ENCODE results near the gene RNF145. TPM values are rescaled to one million over a fixed set of nuclear protein-coding genes. Genes with fewer than 3 reads are reported as not detected.

Gene RNF145
- total RNA-seq, 1 donor from 2014 or later, result 93.1 TPM

DNA sequence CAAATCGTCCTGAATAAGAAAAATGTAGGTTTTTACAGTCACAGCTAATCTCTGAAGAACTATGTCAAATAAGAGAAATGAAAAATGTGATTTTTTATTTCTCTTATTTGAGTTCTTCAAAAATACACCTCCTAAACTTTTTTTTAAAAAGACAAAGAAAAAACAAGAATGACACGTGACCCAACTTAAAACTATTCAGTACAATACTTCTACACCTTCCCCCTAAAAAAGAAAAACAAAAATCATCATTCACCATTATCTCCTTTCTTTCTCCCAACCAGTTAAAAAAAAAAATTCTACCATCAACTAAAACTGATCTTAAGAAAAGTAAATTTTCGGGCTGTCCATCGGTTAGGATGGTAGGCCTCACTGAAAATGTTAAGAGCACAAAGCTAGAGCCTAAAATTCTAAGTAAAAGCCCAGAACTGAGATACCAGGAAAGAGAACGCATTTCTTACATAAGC lies 2.1 kb downstream of the RNF145 start:
- Mint-ChIP-seq H3K27ac (peak overlapping the region; percentile 97), H3K4me3 (peak overlapping the region; percentile 89), H3K9me3 (no peaks in the 10 kb centered on the region), H3K36me3 (peaks cover 2% of the 10 kb centered on the region), H3K27me3 (ENCODE audit: low read depth) (no peaks in the 10 kb centered on the region), H3K4me1 (peaks cover 68% of the 10 kb centered on the region)
- DNase-seq (ENCODE audit: low spot score in 2 of 2, unreplicated experiment in 2 of 2), result no peak
- TF ChIP-seq, protein P1, sequence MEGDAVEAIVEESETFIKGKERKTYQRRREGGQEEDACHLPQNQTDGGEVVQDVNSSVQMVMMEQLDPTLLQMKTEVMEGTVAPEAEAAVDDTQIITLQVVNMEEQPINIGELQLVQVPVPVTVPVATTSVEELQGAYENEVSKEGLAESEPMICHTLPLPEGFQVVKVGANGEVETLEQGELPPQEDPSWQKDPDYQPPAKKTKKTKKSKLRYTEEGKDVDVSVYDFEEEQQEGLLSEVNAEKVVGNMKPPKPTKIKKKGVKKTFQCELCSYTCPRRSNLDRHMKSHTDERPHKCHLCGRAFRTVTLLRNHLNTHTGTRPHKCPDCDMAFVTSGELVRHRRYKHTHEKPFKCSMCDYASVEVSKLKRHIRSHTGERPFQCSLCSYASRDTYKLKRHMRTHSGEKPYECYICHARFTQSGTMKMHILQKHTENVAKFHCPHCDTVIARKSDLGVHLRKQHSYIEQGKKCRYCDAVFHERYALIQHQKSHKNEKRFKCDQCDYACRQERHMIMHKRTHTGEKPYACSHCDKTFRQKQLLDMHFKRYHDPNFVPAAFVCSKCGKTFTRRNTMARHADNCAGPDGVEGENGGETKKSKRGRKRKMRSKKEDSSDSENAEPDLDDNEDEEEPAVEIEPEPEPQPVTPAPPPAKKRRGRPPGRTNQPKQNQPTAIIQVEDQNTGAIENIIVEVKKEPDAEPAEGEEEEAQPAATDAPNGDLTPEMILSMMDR (IDR thresholded peaks at IDR 0.05; ENCODE audit: unreplicated experiment), result no peak

DNA sequence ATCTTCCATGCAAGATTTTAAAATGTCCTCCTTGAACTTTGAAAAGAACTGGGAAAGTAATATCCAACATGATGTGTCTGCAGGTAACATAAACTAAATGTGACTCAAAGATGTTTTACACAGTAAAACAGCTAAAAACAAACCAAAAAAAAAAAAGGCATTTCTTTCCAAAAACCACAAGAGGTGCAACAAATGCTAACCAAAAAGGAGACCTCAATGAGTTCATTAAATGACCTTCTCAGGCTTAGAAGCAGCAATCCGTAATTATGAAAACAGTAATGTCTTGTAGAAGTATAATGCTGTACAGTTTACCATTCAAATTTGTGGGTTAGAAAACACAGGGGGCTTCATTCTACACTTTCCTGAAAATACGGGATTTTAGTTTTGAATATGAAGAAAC lies 2.5 kb downstream of the RNF145 start:
- peak overlapping the region; percentile 89 for H3K4me3 Mint-ChIP-seq
- DNase-seq (ENCODE audit: low spot score in 2 of 2, unreplicated experiment in 2 of 2), result no peak
- H3K27ac Mint-ChIP-seq, result peak overlapping the region; percentile 97
- H3K36me3 Mint-ChIP-seq, result peaks cover 2% of the 10 kb centered on the region
- H3K9me3 Mint-ChIP-seq, result no peaks in the 10 kb centered on the region
- no peaks in the 10 kb centered on the region for H3K27me3 Mint-ChIP-seq (ENCODE audit: low read depth)
- H3K4me1 Mint-ChIP-seq, result peaks cover 64% of the 10 kb centered on the region
- TF ChIP-seq, protein P1 (IDR thresholded peaks at IDR 0.05; ENCODE audit: unreplicated experiment), result no peak

GRCh38 chr5:159206368-159206767 lies 3.0 kb downstream of the RNF145 start:
- peak overlapping the region; percentile 97 for H3K27ac Mint-ChIP-seq
- H3K27me3 Mint-ChIP-seq (ENCODE audit: low read depth), result no peaks in the 10 kb centered on the region
- no peaks in the 10 kb centered on the region for H3K9me3 Mint-ChIP-seq
- peaks cover 4% of the 10 kb centered on the region for H3K36me3 Mint-ChIP-seq
- H3K4me3 Mint-ChIP-seq, result peak overlapping the region; percentile 89
- DNase-seq (ENCODE audit: low spot score in 2 of 2, unreplicated experiment in 2 of 2), result no peak
- TF ChIP-seq, protein P1 (IDR thresholded peaks at IDR 0.05; ENCODE audit: unreplicated experiment), result no peak
- peaks cover 60% of the 10 kb centered on the region for H3K4me1 Mint-ChIP-seq

DNA sequence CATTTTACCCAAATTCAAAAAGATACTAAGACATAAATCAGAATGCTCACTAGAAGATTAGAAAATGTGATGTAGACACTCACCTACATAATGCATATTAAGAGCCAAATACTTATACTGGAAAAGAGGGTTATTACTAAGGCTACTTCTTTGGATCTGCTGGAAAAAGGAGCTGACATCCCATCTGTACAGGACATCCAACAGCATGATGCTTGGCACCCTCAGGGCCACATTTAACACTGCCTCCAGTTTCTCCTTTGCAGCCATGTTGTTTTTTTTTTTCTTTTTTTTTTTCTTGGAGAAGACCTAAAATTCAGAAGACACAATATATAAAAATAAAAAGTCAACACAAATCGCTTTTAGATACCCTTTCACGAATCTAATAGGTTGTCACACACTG lies 6.0 kb downstream of the RNF145 start:
- H3K27me3 Mint-ChIP-seq (ENCODE audit: low read depth), result no peaks in the 10 kb centered on the region
- peaks cover 10% of the 10 kb centered on the region for H3K36me3 Mint-ChIP-seq
- no peak overlapping the region for H3K4me3 Mint-ChIP-seq
- DNase-seq (ENCODE audit: low spot score in 2 of 2, unreplicated experiment in 2 of 2), result no peak
- peaks cover 45% of the 10 kb centered on the region for H3K4me1 Mint-ChIP-seq
- TF ChIP-seq, protein P1 (IDR thresholded peaks at IDR 0.05; ENCODE audit: unreplicated experiment), result no peak
- H3K9me3 Mint-ChIP-seq, result no peaks in the 10 kb centered on the region
- no peak overlapping the region for H3K27ac Mint-ChIP-seq

DNA sequence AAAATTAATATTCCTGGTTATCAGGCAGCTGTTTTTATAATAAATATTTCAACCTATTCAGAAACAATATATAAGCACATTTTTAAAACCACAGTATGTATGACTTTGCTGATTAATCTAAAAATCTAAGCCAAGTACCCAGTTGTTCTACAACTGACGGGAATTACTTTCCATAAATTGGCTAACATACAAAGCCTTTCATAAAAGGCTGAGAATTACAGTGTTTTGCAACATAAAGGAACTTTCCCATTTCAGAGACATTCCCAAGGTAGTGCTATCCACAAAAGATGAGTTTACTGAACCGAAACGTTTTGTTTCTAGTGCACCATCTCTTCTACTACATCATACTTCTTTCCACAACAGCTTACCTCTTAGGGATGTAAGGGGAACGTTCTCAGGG lies 7.2 kb downstream of the RNF145 start:
- Mint-ChIP-seq H3K9me3 (no peaks in the 10 kb centered on the region), H3K27ac (no peak overlapping the region), H3K27me3 (ENCODE audit: low read depth) (no peaks in the 10 kb centered on the region), H3K4me3 (no peak overlapping the region), H3K4me1 (peaks cover 37% of the 10 kb centered on the region), H3K36me3 (peaks cover 12% of the 10 kb centered on the region)
- DNase-seq (ENCODE audit: low spot score in 2 of 2, unreplicated experiment in 2 of 2), result no peak
- TF ChIP-seq, protein P1 (IDR thresholded peaks at IDR 0.05; ENCODE audit: unreplicated experiment), result no peak

DNA sequence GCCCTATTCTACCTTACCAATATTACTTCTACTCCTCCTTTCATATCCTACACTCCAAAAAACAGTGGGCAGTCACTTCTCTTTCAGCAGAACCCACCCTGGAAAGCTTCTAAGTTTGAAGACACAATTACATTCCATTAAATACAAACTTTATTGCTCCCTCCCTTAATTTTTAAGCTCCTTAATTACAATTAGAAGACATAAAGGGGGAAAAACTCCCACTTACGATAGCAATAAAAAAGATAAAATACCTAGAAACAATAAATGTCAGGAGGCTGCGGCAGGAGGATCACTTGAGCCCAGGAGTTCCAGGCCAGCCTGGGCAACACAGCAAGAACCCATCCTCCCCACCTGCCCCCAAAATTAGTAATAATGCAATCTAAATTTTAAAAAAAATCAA lies 9.6 kb downstream of the RNF145 start:
- Mint-ChIP-seq H3K27me3 (ENCODE audit: low read depth) (no peaks in the 10 kb centered on the region), H3K4me3 (no peak overlapping the region), H3K27ac (no peak overlapping the region), H3K36me3 (peaks cover 20% of the 10 kb centered on the region), H3K9me3 (no peaks in the 10 kb centered on the region), H3K4me1 (peaks cover 16% of the 10 kb centered on the region)
- TF ChIP-seq, protein P1 (IDR thresholded peaks at IDR 0.05; ENCODE audit: unreplicated experiment), result no peak
- DNase-seq (ENCODE audit: low spot score in 2 of 2, unreplicated experiment in 2 of 2), result no peak
